Measurements from ENCODE around the gene APBA3.
"Not testable (repeated sequence)": the region's sequence is repeated elsewhere in the genome, so short reads cannot be mapped to it uniquely, and the experiment has no call there.

APBA3 gene

DNA sequence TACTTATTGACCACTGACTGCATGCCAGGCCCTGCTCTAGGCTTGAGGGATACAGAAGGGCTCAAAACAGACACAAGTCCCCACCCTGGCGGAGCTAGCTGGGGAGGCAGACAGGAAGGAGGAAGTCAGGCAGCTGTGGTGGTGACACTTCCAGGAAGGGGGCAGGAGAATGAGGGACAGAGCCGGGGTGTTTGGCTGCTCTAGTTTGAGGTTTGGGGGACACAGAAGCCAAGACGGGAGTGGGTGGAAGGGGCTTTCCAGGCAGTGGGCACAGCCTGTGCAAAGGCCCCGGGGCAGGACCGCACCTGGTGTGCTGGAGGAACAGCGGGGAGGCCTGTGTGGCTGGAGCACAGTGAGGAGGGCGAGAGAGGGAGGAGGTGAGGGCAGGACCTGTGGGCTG, 5.0 kb upstream of the APBA3 start:
- no peak for DNase-seq (ENCODE audit: low read depth)
- TF ChIP-seq, protein P1, sequence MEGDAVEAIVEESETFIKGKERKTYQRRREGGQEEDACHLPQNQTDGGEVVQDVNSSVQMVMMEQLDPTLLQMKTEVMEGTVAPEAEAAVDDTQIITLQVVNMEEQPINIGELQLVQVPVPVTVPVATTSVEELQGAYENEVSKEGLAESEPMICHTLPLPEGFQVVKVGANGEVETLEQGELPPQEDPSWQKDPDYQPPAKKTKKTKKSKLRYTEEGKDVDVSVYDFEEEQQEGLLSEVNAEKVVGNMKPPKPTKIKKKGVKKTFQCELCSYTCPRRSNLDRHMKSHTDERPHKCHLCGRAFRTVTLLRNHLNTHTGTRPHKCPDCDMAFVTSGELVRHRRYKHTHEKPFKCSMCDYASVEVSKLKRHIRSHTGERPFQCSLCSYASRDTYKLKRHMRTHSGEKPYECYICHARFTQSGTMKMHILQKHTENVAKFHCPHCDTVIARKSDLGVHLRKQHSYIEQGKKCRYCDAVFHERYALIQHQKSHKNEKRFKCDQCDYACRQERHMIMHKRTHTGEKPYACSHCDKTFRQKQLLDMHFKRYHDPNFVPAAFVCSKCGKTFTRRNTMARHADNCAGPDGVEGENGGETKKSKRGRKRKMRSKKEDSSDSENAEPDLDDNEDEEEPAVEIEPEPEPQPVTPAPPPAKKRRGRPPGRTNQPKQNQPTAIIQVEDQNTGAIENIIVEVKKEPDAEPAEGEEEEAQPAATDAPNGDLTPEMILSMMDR (IDR thresholded peaks at IDR 0.05; ENCODE audit: insufficient read depth, low read depth, low read length, missing control alignments): no peak
- H3K4me3 ChIP-seq (ENCODE audit: low read length): no peak overlapping the region

DNA sequence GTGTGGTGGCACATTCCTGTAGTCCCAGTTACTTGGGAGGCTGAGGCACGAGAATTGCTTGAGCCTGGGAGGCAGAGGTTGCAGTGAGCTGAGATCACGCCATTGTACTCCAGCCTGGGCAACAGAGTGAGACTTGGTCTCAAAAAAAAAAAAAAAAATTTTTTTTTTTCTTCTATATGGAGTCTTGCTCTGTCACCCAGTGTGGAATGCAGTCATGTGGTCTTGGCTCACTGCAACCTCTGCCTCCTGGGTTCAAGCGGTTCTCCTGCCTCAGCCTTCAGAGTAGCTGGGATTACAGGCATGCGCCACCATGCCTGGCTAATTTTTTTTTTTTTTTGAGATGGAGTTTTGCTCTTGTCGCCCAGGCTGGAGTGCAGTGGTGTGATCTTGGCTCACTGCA, 4.3 kb upstream of the APBA3 start:
- not testable (repeated sequence) for H3K4me3 ChIP-seq (ENCODE audit: low read length); DNase-seq (ENCODE audit: low read depth)

DNA sequence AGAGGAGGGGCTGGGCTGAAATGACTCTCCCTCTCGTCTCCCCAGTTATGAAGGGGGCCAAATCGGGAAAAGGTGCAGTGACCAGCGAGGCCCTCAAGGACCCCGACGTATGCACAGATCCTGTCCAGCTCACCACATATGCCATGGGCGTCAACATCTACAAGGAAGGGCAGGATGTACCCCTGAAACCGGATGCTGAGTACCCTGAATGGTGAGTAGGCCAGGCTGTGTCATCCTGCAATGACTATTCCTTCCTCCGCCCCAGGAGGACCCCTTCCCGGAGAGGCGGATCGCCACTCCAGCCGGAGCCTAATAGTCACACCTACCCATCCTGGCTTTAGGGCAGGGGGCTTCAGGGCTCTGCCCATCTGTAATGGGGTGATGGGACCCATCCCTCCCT, 3.6 kb upstream of the APBA3 start:
- no peak overlapping the region for H3K4me3 ChIP-seq (ENCODE audit: low read length)
- no peak for DNase-seq (ENCODE audit: low read depth)

DNA sequence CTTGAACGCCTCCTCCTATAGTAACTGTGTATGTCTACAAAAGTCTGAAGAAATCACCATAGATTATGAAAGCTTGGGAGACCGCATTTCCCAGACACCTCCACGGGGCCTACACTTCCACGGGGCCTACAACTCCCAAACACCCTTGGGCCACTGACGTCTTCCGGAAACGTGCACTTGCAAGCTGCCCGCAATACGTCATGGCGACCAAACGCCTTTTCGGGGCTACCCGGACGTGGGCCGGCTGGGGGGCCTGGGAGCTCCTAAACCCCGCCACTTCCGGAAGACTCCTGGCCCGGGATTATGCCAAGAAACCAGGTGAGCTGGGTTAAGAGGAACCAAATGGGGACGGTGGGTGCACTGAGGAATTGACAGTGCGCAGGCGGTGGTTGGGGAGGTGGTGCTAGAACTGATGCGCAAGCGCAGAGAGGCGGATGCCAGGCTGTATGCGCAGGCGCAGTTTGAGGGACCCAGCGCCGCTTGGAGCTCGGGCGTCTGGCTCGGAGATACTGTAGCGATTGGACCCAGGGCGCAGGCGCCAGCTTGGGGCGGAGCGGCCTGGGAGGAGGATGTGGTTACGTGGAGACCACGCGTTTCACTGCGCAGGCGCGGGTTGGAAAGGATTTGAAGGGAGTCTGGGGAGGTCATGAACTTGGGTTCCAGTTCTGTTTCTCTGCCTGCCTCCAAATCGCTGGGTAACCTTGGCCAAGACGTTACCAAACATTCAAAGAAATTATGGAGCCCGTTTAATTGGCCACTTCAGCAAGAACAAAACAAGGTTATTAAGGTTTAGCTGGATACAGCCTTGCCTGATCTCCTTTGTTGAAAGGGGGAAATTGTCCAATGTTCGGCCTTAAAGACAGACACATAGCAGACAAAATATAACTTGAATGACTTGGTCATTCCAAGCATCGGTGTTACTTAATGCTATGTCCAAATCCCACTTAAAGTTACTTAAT, 1.3 kb upstream of the APBA3 start, which contains the start of gene MRPL54:
Gene MRPL54, plus strand, starts transcription at position 182 of the 959 bp plus-strand sequence. Its CDS starts 19 bp downstream, at position 201.
- peak; percentile 99 for DNase-seq (ENCODE audit: low read depth)
- H3K4me3 ChIP-seq (ENCODE audit: low read length): peak within 1 kb of the TSS; percentile 96
- TF ChIP-seq, protein P1 (IDR thresholded peaks at IDR 0.05; ENCODE audit: insufficient read depth, low read depth, low read length, missing control alignments): no peak

More for the DNA sequence above, 3.6 kb upstream of the APBA3 start:
- TF ChIP-seq, protein P1 (IDR thresholded peaks at IDR 0.05; ENCODE audit: insufficient read depth, low read depth, low read length, missing control alignments): no peak

DNA sequence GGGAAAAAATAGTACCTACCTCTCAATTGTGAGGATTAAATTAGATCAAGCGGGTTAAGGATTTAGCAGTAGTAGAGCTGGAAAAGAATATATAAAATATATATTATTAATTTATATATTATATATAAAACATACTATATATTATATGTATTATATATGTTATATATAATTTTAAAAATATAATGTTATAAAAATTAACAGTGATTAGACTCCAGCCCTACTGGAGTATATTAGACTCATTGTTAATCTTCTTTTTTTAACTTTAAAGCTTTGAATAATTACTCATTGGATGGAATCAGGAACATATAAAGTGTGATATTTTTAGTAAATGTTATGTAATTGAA, 610 bp upstream of the APBA3 start:
- no peak overlapping the region for H3K4me3 ChIP-seq (ENCODE audit: low read length)
- DNase-seq (ENCODE audit: low read depth): no peak
- TF ChIP-seq, protein P1 (IDR thresholded peaks at IDR 0.05; ENCODE audit: insufficient read depth, low read depth, low read length, missing control alignments): no peak

DNA sequence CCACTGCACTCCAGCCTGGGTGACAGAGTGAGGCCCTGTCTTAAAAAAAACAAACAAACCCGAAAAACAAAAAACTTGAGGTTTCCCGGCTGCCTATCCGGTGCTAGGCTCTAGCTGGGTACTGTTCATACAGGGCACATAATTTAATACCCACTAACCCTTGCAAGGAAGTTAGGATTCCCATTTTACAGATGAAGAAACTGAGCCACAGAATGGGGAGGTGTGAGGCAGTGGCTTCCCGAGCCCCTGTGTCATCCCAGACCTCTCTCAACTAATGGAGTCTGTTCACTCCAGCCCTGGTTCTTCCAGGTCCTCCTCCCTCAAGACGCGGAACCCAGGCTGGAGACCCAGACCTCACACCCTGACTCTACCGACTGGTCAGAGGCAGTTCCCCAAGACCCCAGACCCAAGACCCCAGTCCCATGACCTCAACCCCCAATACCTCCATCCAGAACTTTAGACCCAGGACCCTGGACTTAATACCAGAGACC, 576 bp downstream of the APBA3 start:
- TF ChIP-seq, protein P1 (IDR thresholded peaks at IDR 0.05; ENCODE audit: insufficient read depth, low read depth, low read length, missing control alignments): no peak
- H3K4me3 ChIP-seq (ENCODE audit: low read length): peak overlapping the region; percentile 96
- peak; percentile 16 for DNase-seq (ENCODE audit: low read depth)

DNA sequence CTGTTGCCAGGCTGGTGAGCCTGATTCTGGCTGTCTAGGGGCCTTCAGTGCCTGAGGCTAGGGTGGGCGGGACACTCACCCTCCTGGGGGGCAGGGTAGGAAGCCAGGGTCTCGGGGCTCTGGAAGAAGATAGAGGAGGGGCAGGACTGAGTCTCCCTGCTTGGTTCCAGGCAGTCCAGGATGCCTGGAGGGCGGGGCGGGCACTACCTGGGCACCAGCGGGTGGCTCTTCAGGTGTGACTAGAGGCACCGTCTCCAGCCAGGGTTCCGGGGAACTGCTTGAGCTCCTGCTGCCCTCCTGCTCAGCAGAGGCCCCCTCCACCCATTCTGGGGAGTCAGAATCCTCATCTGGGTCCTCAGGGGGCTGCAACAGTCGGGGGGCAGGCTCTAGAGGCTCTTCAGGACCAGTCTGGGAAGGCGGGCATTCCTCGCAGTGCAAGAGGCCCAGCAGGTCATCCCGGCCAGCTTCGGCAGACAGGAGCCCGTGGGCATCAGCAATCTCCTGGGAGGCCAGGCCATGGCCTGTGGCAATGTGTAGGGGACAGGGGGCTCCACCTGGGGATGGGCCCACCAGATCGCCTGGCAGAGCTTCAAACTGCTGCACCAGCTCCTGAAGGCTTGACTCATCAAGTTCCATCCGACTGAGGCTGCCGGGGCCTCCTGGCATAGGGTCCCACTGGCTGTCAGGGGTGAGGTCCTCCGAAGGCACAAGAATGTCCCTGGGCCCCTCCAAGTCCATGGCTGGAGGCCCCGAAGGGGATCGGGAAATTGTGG, 1.8 kb downstream of the APBA3 start:
- no peak for DNase-seq (ENCODE audit: low read depth)
- TF ChIP-seq, protein P1 (IDR thresholded peaks at IDR 0.05; ENCODE audit: insufficient read depth, low read depth, low read length, missing control alignments): no peak
- H3K4me3 ChIP-seq (ENCODE audit: low read length): no peak overlapping the region

DNA sequence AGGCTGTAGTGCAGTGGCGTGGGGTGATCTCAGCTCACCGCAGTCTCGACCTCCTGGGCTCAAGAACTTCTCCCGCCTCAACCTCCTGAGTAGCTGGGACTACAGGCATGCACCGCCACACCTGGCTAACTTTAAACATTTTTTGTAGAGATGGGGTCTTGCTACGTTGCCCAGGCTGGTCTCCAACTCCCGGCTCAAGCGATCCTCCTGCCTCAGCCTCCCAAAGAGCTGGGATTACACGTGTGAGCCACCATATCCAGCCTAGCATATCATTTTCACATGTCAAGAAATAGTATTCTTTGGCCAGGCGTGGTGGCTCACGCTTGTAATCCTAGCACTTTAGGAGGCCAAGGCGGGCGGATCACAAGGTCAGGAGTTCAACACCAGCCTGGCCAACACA, 3.2 kb downstream of the APBA3 start:
- not testable (repeated sequence) for DNase-seq (ENCODE audit: low read depth); H3K4me3 ChIP-seq (ENCODE audit: low read length)

DNA sequence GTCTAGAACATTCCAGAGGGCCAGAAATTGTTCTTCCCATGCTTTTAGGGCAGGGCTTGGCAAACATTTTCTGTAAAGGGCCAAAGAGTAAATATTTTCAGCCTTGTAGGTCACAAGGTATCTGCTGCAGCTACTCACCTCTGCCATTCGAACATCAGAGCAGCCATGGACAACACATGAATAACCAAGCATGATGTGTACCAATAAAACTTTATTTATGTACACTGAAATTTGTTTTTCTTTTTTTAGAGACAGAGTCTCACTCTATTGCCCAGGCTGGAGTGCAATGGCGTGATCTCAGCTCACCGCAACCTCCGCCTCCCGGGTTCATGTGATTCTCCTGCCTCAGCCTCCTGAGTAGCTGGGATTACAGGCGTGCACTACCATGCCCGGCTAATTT, 3.8 kb downstream of the APBA3 start:
- H3K4me3 ChIP-seq (ENCODE audit: low read length); DNase-seq (ENCODE audit: low read depth): not testable (repeated sequence)

All from epithelial cell of esophagus (primary cell).